A673 (cell line): ENCODE measurements around the gene CTAGE1.

Experiments used
- EZH2 ChIP-seq: fragments of 200-600 bp; sonication (generic); IDR thresholded peaks from 2 replicates; pipeline ENCODE4 v1.6.1; 2017; ENCODE audit warnings: borderline replicate concordance, low read depth, mild to moderate bottlenecking, mixed read lengths, antibody characterized with exemption, low read length; ENCODE audit not compliant: poor library complexity, severe bottlenecking
- TF ChIP-seq, protein P1 (sequence below): fragments of 300-800, 200-600 bp; sonication (generic); conservative IDR thresholded peaks from 2 replicates; pipeline ENCODE4 v1.5.1; 2017; ENCODE audit warnings: low read depth, mild to moderate bottlenecking, antibody characterized with exemption, low read length, moderate library complexity, mixed read lengths

DNA sequence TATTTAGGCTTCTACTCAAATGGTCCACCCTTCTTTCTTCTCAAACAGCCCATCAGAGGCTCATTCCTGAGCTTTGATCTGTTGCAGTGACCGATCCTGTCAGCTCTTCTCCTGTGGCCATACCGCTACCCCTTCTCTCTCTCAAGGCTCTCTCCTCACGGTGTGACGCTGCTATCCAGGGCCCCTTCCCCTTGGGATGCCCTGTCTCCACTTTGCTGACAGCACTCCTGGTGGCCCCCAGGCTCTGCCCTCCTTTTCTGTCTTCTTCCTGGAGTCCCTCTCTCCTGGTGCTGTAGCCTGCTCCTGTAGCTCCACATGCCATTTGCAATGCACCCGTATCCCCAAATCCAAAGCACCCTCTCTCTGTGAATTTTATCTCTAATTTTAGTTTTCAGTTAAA lies 45.4 kb upstream of the CTAGE1 start:
- TF ChIP-seq, protein P1, sequence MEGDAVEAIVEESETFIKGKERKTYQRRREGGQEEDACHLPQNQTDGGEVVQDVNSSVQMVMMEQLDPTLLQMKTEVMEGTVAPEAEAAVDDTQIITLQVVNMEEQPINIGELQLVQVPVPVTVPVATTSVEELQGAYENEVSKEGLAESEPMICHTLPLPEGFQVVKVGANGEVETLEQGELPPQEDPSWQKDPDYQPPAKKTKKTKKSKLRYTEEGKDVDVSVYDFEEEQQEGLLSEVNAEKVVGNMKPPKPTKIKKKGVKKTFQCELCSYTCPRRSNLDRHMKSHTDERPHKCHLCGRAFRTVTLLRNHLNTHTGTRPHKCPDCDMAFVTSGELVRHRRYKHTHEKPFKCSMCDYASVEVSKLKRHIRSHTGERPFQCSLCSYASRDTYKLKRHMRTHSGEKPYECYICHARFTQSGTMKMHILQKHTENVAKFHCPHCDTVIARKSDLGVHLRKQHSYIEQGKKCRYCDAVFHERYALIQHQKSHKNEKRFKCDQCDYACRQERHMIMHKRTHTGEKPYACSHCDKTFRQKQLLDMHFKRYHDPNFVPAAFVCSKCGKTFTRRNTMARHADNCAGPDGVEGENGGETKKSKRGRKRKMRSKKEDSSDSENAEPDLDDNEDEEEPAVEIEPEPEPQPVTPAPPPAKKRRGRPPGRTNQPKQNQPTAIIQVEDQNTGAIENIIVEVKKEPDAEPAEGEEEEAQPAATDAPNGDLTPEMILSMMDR = no peak
- TF ChIP-seq EZH2 = no peak
